NCI-H2227 (cell line): ENCODE data around the gene ROMO1.
"Not testable (repeated sequence)": the region's sequence is repeated elsewhere in the genome, so short reads cannot be mapped to it uniquely, and the experiment has no call there.

Experiments
- DNase-seq: peaks from one replicate; lab custom pipeline; 2025; ENCODE audit not compliant: unreplicated experiment; lab: John Stamatoyannopoulos, UW

Gene ROMO1

DNA sequence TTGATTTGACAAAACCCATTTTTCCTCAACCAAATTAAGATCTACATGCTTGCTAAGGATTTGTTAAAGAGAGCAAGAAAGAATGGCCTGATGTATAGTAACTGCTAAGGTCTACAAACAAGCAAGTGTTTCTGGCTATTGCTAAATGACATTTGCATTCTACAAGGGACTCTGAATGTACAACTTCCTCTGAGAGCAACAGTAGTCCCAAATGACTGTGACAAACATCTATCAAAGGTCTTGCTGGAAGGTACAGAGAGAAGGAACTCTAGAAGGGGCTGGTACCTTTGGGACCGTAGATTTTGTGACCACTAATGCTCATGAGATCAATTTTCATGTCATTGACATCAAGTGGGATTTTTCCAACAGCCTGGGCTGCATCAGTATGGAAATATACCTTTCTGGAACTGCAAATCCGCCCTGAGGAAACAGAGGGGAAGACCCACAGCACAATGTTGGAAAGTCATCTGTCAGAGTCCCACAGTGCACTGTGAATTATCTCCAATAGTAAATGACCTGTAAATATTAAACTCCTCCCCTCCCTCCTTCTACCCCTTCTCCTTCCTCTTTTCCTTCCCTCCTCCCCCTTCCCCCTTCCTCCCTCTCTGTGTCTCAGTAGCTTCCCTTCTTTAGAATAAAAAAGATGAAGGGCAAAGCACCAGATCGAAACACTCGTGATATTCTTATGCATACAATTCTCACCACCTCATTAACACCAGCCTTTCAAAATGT, 18.6 kb upstream of the ROMO1 start:
- DNase-seq, result no peak

DNA sequence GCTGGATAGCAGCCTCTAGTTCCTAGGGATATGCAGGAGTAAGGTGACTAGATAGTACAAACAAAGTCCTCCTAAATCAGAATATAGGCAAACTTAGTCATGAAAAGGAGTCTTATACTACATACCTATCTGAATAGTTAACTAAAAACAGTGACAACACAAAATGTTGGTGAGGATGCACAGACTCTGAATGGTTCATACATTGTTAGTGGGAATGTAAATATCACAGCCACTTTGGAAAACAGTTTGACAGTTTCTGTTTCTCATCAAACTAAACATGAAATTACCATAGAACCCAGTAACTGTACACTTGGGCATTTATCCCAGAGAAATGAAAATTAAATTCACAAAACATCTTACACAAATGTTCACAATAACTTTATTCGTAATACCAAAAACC, 17.2 kb upstream of the ROMO1 start:
- no peak for DNase-seq

DNA sequence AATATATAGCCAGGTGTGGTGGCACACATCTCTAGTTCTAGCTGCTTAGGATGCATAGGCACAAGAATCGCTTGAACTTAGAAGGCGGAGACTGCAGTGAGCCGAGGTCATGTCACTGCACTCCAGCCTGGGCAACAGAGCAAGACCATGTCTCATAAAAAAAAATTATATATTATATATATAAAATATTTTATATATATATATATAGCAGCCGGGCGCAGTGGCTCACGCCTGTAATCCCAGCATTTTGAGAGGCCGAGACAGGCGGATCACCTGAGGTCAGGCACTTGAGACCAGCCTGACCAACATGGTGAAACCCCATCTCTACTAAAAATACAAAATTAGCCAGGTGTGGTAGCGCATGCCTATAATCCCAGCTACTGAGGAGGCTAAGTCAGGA, 13.8 kb upstream of the ROMO1 start:
- not testable (repeated sequence) for DNase-seq

DNA sequence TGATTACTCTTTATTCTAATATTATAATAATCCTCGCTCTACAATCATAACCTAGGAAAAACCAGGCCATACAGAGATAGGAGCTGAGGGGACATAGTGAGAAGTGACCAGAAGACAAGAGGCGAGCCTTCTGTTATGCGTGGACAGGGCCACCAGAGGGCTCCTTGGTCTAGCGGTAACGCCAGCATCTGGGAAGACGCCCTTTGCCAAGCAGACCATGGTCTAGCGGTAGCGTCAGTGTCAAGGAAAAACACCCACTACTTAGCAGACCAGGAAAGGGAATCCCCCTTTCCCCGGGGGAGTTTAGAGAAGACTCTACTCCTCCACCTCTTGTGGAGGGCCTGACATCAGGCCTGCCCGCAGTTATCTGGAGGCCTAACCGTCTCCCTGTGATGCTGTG, 12.3 kb upstream of the ROMO1 start:
- not testable (repeated sequence) for DNase-seq

DNA sequence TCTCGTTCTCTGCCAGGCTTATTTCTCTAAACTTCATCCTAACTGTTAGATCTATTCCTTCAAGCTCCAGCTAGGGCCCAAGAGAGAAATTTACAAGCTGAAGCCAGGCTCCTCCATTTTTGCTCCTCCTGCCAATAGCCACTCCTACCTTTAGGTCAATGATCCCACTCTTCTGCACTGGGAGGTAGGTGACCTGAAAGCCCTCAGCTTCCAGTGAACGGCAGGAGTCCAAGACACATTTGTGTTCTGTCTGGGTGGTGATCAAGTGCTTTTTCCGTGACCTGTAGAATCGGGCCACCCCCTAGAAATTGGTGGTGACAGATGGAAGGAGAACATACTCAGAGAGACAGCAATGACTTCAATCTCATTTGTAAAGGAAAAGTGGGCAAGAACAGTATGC, 8.9 kb upstream of the ROMO1 start:
- DNase-seq, result no peak

DNA sequence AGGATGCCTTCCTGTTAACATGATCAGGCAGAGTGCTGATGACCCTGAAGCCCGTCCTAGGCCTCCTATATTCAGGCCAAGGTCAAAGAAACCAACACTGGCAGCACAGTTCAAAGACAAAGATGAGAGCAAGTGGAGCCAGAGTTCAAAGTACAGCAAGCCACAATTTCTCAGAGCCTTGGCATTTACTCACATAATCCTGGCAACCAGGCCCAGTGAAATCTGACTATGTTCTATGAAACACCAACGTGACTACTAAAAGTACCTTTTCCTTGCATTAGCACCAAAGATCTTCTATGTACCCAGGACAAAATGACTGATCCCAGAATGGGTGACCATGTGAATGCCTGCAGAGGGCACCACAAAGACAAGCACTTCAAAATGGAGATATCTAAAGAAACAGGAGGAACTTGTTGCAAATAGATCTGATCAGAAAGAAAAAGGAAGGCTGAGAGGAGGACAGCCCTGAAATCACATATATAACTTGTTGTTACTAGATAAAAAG, 3.9 kb upstream of the ROMO1 start:
- no peak for DNase-seq

DNA sequence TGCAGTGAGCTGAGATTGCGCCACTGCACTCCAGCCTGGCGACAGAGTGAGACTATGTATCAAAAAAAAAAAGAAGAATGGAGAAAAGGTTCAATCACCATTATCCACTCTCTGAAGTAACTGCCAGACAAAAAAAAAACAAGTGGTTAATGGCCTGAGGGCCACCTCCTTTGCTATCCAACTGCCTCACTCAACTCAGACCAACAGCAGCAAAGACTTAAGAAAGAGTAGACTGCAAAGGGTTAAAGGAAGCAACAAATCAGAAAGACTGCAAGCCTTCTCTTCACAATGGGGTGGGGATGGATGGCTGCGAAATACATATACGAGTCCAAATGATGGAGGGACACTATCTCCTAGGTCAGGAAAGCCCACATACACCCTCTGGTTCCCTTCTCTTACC, 3.2 kb upstream of the ROMO1 start:
- no peak for DNase-seq

DNA sequence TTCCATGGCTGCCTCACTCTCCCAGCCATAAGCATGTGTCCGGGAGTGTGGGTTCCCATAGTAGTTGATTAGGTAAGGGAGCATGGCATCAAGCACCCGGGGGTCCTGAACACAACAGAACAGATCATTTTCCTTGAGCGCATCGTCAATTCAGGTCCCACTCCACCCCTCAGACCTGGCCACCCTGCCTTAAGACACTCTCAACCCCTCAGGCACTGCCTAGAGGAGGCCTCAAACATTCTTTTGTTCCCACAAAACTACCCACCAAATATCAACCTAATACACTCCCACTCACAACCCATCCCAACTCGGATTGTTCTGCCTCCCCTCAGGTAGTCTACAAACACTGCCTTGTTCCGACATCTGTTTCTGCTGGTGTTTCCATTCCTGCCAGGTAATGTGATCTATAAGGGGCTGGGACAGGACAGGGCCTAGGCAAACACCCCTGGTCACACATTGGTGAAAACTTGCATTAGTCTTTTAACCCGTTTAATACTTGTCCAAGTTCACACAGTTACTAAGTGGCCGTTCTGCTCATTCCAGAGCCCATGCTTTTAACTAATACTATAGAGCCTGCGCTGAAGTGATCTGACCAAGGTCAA, 1.4 kb upstream of the ROMO1 start:
- DNase-seq, result no peak

DNA sequence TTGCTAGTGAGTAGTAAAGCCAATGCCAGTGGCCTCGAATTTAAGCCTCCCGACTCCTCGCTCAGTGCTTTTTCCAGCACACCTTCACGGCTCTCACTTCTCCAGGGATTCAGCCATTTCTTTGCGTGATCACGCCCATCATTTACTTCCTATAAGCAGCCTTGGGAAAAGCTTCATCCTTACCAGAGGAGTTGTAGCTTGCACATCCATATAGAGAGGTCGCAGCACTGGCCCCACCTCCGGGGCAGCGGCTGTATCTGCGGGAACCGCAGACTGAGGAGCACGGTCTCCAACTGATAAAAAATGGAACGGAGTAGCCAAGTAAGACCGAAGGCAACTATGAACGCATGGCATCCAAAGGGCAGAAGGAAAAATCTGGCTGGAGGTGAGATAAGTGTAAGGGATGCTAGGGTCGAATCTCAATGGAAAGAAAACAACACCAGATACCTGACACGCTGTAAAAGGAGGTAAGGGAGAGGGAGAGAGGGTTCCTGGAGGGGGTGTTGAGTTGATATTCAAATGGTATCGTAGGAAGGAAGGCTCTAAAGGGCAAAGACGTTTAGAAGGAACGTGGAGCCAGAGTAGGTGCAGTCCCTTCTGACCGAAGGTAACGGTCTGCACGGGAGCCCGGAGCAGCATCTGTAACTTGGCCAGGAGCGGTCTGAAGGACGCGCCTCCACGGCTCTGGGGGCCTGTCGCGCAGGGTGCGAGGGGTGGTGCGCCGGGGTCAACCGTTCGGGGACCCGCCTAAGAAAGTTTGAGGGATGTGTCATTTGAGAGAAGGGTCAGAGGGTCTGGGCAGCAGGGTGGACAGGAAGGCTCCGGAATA, 693 bp upstream of the ROMO1 start:
- DNase-seq, result peak; percentile 42

DNA sequence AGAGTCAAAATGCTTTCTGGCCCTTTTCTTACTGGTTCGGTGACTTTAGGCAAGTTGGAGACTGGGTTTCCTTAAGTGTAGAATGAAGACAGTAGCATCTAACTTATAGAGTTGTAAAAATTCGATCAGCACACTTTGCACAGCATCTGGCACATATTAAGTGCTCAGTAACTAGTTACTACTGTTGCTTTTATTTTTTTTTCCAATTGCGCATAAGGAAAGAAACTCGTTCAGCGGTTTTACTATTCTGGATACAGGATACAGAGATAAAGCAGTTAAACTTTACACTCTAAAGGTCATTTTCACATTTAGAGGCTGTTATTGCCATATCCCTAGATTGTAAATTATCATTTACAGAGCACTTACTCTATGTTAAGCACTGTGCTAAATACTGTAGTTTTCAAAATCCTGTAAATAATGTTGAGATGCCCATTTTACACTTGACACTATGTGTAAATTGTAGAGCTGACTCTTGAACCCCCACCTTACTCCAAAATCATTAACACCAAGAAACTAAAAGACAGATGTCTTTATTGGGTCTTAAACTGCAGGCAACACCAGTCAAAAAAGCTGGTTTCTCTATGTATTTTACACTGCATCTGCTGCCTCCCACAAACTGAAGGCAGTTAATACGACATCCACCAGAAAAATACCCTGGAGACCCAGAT, 886 bp downstream of the ROMO1 start:
- no peak for DNase-seq

DNA sequence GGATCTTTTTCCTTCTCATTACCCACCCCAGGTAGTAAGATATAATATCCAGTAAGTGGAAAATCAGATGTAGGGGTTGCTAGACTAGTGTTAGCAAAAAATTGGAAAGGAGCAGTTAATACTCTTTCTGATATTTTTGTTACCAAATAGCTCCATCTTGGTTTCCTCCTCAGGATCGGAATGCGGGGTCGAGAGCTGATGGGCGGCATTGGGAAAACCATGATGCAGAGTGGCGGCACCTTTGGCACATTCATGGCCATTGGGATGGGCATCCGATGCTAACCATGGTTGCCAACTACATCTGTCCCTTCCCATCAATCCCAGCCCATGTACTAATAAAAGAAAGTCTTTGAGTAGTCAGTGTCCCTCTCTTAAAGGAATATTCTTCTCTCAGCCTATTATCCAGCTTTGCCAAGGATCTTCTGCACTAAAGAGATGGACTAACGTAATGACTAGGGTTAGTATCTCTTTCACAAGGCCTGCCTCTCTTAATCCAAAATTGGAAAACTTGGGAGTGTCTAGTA, 1.5 kb downstream of the ROMO1 start:
- no peak for DNase-seq

DNA sequence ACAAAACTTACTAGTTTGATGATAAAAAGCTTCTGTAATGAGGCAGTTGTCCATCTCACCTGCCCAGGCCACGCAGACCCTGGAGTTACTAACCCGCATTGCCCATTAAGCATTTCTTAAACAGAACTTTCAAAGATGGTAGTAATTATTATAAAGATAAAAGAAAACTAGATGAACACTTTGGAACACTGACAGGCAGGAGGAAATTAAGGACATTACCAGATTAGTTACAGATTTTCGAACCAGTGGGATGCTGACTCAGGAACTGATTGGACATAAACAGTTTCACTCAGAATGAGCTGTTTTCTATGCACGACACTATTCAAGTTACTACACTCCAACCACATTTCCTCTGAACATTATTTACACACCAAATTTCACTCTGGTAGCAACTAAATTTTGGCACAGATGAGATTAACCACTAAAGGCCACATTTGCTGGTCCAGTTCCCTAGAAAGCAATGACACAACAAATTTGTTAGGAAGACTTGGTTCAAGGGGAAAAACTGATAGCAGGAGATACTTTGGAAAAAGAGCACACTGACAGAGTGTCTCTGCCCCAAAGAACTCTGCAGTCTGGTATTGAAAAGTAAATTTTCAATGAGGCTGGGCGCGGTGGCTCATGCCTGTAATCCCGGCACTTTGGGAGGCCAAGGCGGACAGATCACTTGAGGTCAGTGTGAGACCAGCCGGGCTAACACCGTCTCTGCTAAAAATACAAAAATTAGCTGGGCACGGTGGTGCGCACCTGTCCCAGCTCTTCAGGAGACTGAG, 3.0 kb downstream of the ROMO1 start:
- DNase-seq, result no peak

DNA sequence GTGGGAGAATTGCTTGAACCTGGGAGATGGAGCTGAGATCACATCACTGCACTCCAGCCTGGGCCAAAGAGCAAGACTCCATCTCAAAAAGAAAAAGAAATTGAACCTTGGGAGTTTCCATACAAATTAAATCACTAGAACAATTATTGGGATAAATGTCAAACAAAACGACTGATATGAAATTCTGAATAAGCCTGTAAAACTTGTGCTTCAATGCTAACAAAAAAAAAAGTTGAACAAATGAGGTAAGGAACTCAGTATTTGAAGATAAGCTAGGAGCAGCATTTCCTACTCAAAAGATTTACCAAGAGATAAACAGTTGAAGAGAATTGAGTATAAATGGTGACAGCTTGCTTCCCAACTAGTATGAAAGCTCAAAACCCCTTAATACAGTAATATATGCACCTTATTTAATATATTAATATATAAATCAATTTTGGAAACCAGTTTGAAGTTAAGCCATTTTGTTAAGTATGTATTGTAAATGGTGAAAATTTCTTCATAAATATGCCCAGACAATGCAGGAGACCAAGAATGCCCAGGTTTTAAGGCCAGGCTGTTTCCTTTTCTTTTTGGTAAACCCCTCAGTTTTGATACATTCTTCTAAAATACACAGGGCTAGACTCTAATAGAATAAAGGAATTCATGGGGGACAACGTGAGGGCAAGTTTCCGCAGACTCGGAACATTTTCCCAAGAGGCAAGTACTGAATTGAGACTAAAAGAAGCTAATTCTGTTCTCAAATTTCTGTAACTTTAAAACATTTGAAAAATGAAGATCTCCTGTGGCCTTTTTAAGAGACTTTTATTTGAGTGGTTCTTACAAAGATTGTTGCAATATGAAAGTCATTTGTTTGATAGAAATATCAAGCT, 3.9 kb downstream of the ROMO1 start:
- DNase-seq, result no peak

DNA sequence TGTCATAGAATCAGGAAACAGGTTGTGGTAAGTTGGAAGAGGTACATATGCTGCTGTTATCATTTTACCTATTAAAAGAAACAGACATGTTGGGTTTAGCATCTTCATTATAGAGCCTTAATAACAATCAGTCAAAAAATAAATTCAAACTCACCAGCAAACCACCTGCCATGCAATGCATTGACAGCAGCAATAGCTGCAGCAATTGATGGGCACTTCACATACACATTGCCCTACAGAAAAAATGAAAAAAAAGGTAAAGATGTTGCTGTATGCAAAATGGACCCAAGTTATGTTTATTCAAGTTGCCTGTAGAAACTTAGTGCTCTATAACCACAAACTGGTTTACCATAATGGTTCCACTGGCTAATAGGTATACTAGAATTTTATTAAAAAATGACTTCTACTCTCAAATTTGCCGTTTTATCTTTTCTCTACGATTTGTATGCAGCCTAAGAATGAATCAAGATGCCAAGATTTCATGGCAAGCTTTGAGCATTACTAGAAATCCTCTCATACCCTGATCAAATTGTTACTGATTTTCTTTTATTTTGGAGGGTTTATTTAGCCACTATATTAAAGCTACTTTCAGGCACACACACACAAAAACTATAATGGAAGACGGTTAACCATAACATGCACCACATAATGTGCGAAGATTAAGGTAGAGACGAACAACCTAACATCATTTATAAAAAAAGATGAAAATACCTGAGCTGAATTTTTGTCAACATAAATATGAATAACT, 5.5 kb downstream of the ROMO1 start:
- no peak for DNase-seq

DNA sequence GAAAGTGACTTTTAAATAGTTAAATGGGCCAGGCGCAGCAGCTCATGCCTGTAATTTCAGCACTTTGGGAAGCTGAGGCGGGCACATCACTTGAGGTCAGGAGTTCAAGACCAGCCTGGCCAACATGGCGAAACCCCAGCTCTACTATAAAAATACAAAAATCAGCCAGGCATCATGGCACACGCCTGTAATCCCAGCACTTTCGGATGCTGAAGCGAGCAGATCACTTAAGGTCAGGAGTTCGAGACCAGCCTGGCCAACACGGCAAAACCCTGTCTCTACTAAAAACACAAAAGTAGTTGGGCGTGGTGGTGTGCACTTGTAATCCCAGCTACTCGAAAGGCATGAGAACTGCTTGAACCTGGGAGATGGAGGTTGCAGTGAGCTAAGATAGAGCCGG, 6.7 kb downstream of the ROMO1 start:
- not testable (repeated sequence) for DNase-seq

DNA sequence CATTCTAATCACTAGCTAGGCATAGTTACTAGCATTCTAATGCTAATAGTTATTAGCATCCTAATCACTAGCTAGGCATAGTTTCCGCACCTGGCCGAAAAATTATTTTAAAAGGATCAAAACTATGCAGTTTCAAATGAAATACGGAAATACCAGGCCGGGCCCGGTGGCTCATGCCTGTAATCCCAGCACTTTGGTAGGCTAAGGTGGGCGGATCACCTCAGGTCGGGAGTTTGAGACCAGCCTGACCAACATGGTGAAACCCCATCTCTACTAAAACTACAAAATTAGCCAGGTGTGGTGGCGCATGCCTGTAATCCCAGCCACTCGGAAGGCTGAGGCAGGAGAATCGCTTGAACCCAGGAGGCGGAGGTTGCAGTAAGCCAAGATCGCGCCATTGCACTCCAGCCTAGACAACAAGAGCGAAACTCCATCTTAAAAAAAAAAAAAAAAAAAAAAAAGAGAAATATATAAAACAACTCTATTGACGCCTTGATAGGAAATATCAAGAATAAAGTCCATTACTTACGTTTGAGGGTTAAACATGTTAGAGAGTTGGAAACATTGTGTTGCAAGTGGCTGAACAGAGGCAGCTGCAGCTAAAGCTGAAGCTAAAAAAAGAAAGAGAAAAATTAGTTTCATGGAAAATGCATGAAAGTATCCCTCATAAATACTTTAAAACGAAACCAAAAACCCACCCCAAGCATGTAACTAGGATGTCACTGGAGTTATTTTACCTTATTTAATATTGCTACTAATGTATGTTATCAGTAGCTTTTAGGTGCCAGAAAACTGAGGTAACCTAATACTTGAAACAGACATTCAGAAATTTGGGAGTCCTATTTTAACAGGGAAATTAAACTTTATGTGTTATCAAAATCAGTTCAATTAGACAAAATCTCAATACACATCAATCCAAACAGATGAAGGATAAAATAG, 7.7 kb downstream of the ROMO1 start:
- not testable (repeated sequence) for DNase-seq

DNA sequence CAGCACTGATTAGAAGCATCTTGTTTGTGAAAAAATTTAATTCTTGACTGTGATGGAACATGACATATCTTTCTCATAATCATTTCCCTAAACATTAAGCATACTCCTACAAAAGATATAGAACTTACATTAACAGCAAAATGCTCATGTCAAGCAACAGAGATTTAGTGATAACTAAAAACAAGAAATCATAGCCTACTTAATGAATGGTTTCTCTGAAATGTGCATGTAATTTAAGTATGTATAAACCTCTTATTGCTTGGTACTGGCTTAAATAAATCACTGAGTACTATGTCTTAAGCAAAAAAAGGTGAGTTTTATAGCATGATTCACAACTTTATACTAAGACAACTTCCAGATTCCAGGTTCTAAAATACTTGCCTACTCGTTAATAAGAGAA, 9.3 kb downstream of the ROMO1 start:
- DNase-seq, result no peak

DNA sequence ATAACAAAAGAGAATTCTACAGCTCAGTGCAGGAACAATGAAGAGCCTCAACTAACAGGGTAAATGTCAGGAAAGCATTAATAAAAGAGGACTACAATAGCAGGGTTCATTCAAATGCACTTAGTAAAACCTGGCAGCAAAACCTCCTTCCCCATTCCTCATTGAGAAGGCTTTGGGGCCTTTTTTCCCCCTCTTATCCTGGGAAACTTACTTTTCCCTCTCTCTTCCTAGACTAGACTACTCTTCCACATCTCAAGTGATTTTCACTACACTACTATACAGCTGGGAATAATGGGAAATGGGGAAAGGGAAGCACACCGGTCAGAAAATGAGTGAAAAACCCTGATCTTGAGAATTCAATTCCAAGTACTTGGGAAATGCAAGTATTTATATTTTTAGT, 10.1 kb downstream of the ROMO1 start:
- no peak for DNase-seq
